ENCODE results near the gene ZBTB25.

Gene ZBTB25

DNA sequence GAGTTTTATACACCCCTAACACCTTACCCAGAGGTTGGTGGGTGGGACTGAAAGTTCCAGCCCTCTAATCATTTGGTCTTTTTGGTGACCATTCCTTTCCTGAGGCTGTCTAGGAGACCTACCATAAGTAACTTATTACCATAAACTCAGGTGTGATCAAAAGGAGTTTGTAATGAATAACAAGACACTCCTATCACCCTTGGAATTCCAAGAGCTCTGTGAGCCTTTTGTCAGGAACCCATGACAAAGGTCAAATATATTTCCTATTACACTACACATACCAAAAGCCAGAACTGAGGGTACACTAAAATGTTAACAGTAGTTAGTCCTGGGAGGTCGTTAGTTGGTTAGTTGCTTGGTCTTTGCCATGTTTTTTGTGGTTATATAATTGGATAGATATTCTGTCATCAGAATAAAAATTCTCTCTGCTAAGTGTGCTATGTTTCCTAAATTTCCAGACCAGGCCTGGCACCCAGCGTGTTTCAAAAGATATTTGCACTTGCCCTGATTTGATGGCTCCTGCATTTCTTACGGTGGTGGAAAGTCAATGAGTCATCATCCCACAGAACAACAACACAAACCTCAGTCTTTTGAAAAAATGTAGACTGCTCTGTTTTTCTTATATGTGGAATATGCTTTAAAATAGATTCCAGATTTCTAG lies 65.3 kb downstream of the ZBTB25 start:
- DNase-seq, result no peak

DNA sequence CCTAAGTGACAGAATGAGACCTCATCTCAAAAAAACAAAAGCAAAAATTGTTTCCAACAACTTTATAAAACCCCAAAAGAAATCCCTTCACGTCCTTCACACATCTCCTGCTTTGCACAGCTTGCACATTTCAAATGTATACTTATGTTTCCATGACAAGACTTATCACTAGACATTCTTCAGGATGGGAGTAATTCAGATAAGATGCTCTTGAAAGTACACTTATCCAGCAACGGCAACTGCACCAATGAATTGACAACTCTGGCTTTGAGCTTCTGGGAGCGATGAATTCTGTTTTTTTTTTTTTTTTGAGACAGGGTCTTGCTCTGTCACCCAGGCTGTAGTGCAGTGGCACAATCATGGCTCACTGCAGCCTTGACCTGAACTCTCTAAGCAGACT lies 69.1 kb downstream of the ZBTB25 start:
- no peak for DNase-seq

DNA sequence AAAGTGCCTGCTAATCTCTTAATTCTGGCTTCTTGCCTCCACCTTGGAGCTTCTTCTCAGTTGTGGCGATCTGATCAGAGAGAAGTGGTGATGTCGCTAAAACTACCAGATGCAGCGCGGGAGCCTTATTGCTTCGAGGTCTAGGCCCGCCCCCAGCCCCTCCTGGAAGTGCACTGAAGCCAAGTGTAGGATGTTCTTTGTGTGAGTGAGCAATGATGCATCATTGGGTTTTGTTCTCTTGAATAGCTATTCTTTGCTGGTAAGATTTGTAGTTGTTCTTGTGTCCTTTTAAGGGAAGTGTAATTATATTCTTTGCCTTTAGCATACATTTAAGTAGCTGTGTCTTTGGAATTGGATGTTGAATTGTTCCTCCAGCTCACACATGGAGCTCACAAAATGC lies 79.7 kb downstream of the ZBTB25 start:
- no peak for DNase-seq

DNA sequence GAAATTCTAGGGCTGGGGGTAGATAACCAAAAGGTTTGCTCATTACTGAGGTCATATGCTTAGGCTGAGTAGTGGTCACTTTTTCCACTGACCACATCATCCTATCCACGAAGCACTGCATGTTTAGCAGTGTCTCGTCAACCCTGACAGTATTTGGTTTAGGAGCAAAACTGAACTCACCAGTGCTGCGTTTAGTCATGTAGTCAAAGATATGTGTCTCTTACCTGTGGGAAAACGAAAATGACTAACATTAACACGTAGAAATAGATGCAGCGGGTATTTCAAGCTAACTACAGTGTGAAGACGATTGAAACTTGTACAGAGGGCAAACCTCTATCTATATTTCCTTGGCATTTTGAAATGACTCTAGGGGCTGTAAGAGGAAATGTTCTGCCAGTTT lies 80.9 kb downstream of the ZBTB25 start:
- no peak for DNase-seq

DNA sequence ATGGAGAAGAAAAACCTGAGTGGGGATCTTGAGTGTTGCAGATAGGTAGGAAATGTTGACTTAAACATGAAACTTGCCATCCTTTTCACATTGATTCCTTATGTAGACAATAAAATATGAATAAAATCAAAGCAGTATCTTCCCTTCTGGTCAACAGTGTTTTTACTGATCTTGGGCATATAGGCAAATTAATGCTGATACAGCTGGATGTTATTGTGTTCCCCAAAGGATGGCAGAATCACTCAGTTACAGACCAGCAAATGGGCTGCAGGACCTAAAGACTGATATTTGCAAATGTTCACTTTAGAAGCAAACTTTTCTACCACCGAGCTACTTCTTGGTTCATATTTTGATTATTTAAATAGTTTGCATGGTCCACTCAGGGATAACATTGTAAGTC lies 81.6 kb downstream of the ZBTB25 start:
- DNase-seq, result no peak

DNA sequence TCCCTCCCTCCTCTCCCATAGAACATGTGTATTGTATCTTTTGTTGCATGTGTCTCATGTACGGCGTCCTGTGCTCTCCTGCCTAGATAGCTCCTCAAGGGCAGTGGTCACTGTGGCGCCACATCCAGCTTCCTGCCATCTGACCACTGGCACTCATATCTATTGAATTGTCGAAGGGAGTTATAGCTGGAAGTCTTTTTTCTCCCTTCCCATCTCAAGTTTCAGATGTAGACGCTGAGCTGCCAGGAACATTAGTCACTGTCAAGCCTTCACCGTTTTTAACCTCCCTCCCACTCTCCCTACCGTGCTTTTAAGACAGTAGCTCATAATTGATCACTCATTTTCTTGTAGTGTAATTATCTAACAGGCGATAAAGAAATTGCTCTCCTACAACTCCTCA lies 82.5 kb downstream of the ZBTB25 start:
- DNase-seq, result no peak

DNA sequence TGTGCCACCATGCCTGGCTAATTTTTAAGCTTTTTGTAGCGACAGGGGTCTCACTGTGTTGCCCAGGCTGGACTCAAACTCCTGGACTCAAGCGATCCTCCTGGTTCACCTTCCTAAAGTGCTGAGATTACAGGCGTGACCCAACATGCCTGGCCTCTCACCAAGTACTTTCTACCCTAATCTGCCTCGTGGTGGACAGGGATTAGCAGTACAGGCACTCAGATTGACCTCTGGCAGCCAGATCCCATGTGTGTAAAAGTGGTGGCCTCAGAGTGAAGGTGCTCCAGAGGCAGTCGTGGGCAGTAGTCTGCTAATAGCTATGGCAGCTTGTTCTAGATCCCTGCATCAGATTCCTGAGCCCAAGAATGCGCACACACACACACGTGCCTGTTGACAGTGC lies 84.6 kb downstream of the ZBTB25 start:
- no peak for DNase-seq

DNA sequence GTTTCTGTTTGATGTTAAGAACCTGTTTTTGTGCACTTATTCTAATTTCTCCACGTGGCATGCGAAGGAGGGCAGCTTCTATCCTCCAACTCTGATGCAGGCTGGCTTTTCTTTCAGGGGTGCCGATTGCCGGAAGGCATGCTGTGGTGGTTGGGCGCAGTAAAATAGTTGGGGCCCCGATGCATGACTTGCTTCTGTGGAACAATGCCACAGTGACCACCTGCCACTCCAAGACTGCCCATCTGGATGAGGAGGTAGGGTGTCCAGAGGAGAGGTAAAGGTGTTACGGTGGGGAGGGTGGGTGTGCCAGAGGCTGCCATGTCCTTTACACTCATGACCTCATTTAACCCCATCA lies 85.9 kb downstream of the ZBTB25 start:
- no peak for DNase-seq

DNA sequence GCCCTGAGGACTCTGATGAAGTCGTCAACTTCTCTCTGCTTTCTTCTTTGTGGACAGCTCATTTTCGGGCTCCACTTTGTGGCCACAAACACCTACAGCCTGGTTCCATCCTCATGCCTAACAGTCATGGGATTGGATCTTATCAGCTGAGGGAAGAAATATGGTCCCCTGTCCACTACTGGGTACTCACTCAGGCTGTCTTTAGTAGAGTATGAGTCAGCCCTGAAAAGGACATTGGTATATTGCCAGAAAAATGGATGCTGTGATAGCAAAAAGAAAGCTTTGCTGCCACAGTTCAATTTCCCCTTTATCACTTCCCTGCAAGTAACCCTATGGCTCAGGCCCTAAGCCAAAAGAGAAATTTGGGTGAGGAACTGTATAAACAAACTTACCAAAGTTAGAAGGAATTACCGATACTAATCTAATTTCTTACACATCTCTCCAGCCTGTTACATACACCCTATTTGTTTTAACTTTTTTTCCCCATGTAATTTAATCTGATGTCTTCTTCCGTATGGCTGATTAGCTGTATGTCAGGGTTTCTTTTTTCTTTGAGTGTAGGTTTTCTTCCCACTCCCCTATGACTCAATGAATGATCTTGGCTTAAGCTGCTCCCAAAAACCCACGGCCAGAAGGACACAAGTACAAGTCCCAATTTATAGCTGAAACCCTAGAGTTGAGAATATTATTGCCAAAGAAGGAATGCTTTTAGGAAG lies 86.4 kb downstream of the ZBTB25 start:
- no peak for DNase-seq

DNA sequence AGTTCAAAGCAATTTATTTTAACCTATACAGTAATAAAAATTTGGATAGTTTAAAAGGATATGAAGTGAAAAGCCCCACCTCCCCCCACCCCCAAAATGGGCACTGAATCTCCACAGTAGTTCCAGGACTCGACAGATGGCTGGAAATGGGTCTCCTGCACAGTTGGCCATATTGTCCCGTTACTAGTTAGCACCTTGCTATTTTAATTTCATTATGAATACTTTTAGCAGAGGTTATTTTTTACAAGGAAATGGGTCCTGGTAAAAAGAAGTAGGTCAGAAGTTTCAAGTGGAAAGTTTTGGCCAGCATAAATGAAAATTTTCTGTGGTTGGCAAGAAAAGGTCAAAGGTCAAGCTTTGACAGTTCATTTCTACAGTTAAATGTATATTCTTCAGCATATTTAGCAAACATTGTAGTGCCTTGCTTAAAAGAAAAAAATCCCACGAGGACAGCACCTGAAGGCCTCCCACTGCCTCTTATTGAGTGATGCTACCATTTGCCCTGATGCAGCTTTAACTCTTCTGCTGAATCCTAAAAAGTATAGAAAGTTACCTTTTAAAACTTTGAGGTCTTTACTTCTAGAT lies 87.2 kb downstream of the ZBTB25 start:
- DNase-seq, result no peak

DNA sequence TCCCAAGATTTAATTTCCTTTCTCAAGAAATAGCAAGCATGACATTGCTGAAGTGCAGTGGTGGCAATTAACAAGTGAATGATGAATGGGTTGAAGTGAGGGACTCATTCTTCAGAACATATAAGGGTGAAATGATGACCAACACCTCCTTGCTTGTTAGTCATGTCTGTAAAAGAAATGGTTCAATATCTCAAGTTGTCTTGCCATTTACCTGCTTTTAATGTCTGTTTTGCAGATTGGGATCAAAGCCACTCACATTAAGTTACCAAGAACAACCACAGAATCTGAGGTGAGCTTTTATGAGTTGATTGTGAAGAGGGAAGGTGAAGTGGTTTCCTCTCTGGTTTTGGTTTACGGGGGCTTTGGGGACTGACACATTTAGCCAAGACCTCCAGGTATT lies 91.4 kb downstream of the ZBTB25 start:
- no peak for DNase-seq

DNA sequence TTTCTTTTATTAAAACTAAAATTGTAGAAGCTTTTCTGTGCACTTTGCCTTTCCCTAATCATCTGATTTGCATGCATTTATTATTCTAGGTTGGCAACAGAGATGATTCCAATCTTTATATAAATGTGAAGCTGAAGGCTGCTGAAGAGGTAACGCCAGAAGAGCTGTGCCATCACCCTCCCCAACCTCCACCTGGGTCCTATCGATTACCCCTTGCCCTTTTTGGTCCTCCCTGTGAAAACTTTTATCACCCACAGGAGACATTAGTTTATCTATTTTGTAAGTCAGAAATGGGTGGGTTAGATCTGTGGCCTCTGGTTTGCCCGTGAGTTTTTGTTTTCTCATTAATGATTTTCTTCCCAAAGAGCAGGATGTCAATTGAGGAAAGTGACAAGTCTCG lies 92.6 kb downstream of the ZBTB25 start:
- no peak for DNase-seq

DNA sequence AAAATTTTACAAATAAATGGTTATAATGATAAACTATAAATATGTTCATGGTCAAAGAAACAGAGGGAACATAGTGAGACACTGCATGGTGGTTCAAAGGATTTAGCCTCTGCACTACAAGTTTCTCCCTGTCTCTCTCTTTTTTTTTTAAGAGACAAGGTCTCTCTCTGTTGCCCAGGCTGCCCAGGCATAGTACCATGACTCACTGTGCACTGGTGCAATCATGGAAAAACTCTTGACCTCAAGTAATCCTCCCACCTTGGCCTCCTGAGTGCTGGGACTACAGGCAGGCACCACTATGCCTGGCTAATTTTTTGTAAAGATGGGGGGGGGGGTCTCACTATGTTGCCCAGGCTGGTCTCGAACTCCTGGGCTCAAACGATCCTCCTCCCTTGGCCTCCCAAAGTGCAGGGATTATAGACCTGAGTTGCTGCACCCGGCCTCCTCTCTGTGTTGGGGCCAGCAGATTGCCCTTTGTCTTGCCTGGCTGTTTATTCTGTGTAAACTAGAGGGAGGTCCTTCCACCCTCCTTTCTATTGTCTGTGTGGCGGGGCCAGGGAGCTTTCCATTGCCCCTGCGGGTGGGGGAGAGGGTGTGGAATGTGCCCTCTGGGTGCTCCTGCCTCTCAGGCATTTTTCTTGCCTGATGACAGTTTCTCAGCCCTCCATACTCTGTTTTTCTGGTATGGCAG lies 93.4 kb downstream of the ZBTB25 start:
- DNase-seq, result peak; percentile 50

DNA sequence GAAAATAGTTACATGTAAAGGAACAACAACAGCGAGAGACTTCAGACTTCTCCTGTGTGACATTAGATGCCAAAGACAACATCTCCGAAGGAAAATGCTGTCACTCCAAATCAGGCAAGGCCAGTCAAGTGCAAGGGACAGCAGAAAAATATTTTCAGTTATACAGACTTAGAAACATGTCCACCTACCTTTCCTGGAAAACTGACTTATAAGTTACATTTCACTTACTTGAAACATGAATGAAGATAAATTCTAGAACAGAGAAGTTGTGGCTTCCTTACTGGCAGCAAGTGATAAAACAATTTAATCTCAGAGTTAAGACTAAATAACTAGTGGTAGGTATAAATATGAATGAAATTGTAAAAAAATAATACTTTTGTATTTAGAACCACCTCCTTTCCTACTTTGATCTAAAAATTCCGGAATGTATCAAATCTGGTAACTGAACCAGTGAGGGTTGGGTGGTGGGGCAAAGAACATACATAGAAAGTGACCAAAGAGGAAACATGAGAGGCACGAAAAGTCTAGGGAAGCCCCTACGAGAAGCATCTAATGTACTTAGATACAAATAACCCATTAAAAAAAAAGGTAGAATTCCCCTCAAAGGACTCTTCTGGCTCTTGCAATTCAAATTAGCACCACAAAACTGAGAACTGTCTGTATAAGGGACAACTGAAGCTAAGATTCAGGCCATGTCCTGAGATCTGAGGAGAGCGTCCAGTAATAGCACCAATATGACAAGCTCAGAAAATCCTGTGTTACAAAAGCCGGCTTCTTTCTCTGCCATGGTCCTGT lies 94.3 kb downstream of the ZBTB25 start:
- DNase-seq, result no peak

DNA sequence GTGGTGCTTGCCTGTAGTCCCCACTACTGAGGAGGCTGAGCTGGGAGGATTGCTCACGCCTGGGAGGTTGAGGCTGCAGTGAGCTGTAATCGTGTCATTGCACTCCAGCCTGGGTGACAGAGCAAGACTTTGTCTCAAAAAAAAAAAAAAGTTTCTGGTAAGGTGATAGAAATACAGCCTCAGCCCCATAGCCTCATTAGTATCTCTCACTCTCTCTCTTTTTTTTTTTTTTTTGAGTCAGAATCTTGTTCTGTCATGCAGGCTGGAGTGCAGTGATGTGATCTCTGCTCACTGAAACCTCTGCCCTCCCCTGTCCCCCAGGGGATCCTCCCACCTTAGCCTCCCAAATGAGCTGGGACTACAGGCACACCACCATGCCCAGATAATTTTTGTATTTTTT lies 96.3 kb downstream of the ZBTB25 start:
- no peak for DNase-seq

DNA sequence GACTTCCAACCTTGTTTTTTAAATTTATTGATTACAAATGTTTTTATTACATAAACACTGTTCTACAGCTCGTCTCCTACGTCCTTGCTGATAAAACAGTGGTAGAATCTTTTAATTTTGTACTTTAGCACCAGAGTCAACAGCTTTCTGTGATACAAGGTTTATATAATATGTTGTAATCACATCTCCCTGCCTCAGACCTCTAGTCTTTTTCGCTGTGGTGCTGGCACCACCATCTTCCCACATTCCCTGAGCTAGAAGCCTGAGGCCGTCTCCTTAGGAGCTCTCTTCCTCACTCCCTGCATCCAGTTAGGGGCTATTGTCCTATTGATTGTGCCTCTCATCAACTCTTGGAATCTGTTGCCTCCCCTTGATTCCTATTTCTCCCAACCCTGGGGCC lies 98.3 kb downstream of the ZBTB25 start:
- DNase-seq, result no peak

DNA sequence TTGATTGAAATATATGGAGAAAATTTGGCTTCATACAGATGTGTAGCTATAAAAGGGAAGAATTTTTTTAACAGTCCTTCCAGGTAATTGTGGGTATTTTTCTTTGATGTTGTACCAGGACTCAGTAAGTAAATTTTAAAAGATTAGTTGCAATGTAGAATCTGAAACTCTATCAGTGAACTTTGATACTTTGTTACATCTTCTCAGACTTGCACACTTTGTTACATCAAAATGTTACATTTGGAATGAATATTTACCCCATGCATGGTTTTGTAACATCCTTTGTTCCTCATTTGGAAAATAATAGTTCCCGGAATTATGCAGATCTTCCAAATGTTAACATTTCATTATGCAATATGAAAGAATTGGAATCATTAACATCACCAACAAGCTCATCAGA lies 101.7 kb downstream of the ZBTB25 start:
- DNase-seq, result no peak

DNA sequence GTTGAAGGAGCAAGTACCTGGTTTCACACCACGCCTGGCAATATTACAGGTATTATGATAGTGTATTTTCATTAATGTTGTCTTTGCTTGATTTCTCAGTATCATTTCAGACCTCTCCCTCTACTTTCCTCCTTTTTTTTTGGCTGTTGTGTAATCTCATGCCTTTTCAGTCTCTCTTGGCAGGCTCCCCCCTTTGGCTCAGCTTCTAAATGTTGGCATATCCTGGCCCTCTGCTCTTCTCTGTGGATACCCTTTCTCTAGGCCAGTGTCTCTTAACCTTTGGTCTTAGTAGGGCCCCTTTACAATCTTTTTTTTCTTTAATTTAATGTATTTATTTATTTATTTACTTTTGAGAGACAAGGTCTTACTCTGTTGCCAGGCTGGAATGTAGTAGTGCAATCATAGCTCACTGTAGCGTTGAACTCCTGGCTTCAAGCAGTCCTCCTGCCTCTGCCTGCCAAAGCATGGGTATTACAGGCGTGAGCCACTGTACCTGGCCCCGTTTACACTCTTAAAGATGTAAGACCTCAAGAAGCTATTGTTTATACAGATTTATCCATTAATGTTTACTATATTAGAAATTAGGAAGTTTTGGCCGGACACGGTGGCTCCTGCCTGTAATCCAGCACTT lies 102.7 kb downstream of the ZBTB25 start:
- no peak for DNase-seq

All from NCI-H146 (cell line).